K562 (cell line): ENCODE measurements around the gene LRFN3.

Source experiments
- ARNT ChIP-seq, 2 experiments: fragments of 450-650 bp; IDR thresholded peaks; 2 replicates each; pipeline ENCODE4 v1.6.1; 2016; ENCODE audit warnings: mild to moderate bottlenecking in 1 of 2
- CBFA2T3 ChIP-seq: fragments of 450-650 bp; IDR thresholded peaks from 2 replicates; pipeline ENCODE4 v1.6.1; 2017
- HEY1 ChIP-seq: fragments of 250-450 bp; sonication (Bioruptor Pico); IDR thresholded peaks from 2 replicates; pipeline ENCODE4 v1.5.0; 2020; ENCODE audit warnings: mild to moderate bottlenecking, moderate library complexity, borderline replicate concordance
- MEF2D ChIP-seq: conservative IDR thresholded peaks from 2 replicates; pipeline ENCODE4 v1.6.1; 2016; ENCODE audit warnings: low read depth, missing genetic modification characterization, missing compliant biosample characterization
- POLR2AphosphoS5 ChIP-seq: IDR thresholded peaks from 2 replicates; pipeline ENCODE4 v1.6.1; 2011; ENCODE audit warnings: mild to moderate bottlenecking, low read depth, low read length, moderate library complexity; ENCODE audit not compliant: control insufficient read depth, insufficient read depth
- RCOR1 ChIP-seq, 2 experiments: IDR thresholded peaks; 2 replicates each; pipeline ENCODE4 v1.6.1; 2012; ENCODE audit warnings: low read depth in 2 of 2, low read length in 2 of 2, borderline replicate concordance in 1 of 2, improper control_type of control experiment in 1 of 2
- RNF2 ChIP-seq: sonication (generic); IDR thresholded peaks from 2 replicates; pipeline ENCODE4 v1.6.1; 2016
- SIRT6 ChIP-seq: IDR thresholded peaks from one replicate; pipeline ENCODE4 v1.6.1; 2012; ENCODE audit warnings: low read depth, mild to moderate bottlenecking, control low read depth, inconsistent platforms, low read length, moderate library complexity
- SIX5 ChIP-seq, 2 experiments: IDR thresholded peaks; 2 replicates each; pipeline ENCODE4 v1.6.1; 2011; ENCODE audit warnings: low read length in 2 of 2, borderline replicate concordance in 1 of 2, low read depth in 1 of 2, mild to moderate bottlenecking in 1 of 2, moderate library complexity in 1 of 2; ENCODE audit not compliant: insufficient read depth in 1 of 2
- ZFP30 ChIP-seq: fragments of 250-450 bp; sonication (Bioruptor Pico); IDR thresholded peaks from 2 replicates; pipeline ENCODE4 v1.8.0; 2022; ENCODE audit warnings: moderate library complexity, mild to moderate bottlenecking, inconsistent platforms, borderline replicate concordance
- ZNF121 ChIP-seq: sonication (generic); formaldehyde crosslinking; conservative IDR thresholded peaks from 2 replicates; pipeline ENCODE4 v1.8.0; 2022; ENCODE audit warnings: missing genetic modification reagents
- TF ChIP-seq, protein P1 (sequence below), 3 experiments: IDR thresholded peaks in 2 of 3; conservative IDR thresholded peaks in 1 of 3; 2 replicates each; pipeline ENCODE4 v1.5.1; 2011 to 2012; ENCODE audit warnings: low read length in 3 of 3, mild to moderate bottlenecking in 3 of 3, control low read depth in 2 of 3, improper control_type of control experiment in 1 of 3, inconsistent platforms in 1 of 3, low read depth in 1 of 3, mixed read lengths in 1 of 3, moderate library complexity in 1 of 3; ENCODE audit not compliant: insufficient read depth in 2 of 3
- TF ChIP-seq, protein P2 (sequence below): fragments of 250-450 bp; sonication (Bioruptor Pico); IDR thresholded peaks from 2 replicates; pipeline ENCODE4 v1.8.0; 2022; ENCODE audit warnings: moderate library complexity, mild to moderate bottlenecking, inconsistent platforms
- TF ChIP-seq, protein P3 (sequence below), 2 experiments: fragments of 450-650 bp; formaldehyde crosslinking in 1 of 2; IDR thresholded peaks; 2 replicates each; pipeline versions ENCODE4 v1.4.0 to v1.6.1; 2014 to 2020; ENCODE audit warnings: mild to moderate bottlenecking in 2 of 2, borderline replicate concordance in 1 of 2, low read depth in 1 of 2

DNA sequence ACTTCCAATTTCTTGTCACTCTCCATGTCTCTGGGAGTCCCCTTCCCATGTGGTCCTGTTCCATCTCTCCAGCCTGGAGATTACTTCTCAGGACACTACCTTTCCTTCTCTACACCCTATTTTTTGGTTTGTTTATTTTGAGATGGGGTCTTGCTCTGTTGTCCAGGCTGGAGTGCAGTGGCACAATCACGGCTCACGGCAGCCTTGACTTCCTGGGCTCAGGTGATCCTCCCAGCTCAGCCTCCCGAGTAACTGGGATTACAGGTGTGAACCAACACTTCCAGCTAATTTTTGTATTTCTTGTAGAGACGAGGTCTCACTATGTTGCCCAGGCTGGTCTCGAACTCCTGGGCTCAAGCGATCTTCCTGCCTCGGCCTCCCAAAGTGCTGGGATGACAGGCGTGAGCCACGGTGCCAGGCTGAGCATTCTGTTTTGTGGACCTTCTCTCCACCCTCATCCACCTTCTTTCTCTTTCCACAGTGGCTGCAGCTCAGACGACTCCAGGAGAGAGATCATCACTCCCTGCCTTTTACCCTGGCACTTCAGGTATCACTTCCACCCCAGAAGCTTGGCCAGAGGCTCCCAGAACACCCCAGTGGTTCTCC lies 33.2 kb upstream of the LRFN3 start:
- TF ChIP-seq ZFP30 (CRISPR knock-in tag) (no peak), ZNF121 (CRISPR knock-in tag) (peak; percentile 88), POLR2AphosphoS5 (no peak), SIRT6 (no peak), RCOR1 (IDR thresholded peaks at IDR 0.05; ENCODE audit: borderline replicate concordance in 1 of 2, low read depth in 2 of 2, low read length in 2 of 2) (no peak), CBFA2T3 (no peak), ARNT (IDR thresholded peaks at IDR 0.05) (no peak), MEF2D (tag) (no peak), RNF2 (no peak), HEY1 (CRISPR knock-in tag) (no peak), SIX5 (IDR thresholded peaks at IDR 0.05; ENCODE audit: borderline replicate concordance in 1 of 2, insufficient read depth in 1 of 2, low read depth in 1 of 2, low read length in 2 of 2) (no peak)
- TF ChIP-seq, protein P1, sequence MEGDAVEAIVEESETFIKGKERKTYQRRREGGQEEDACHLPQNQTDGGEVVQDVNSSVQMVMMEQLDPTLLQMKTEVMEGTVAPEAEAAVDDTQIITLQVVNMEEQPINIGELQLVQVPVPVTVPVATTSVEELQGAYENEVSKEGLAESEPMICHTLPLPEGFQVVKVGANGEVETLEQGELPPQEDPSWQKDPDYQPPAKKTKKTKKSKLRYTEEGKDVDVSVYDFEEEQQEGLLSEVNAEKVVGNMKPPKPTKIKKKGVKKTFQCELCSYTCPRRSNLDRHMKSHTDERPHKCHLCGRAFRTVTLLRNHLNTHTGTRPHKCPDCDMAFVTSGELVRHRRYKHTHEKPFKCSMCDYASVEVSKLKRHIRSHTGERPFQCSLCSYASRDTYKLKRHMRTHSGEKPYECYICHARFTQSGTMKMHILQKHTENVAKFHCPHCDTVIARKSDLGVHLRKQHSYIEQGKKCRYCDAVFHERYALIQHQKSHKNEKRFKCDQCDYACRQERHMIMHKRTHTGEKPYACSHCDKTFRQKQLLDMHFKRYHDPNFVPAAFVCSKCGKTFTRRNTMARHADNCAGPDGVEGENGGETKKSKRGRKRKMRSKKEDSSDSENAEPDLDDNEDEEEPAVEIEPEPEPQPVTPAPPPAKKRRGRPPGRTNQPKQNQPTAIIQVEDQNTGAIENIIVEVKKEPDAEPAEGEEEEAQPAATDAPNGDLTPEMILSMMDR (IDR thresholded peaks at IDR 0.05 in 2 of 3, conservative IDR thresholded peaks at IDR 0.05 in 1 of 3; ENCODE audit: insufficient read depth in 2 of 3, low read depth in 1 of 3, low read length in 3 of 3) = no peak
- TF ChIP-seq, protein P2, sequence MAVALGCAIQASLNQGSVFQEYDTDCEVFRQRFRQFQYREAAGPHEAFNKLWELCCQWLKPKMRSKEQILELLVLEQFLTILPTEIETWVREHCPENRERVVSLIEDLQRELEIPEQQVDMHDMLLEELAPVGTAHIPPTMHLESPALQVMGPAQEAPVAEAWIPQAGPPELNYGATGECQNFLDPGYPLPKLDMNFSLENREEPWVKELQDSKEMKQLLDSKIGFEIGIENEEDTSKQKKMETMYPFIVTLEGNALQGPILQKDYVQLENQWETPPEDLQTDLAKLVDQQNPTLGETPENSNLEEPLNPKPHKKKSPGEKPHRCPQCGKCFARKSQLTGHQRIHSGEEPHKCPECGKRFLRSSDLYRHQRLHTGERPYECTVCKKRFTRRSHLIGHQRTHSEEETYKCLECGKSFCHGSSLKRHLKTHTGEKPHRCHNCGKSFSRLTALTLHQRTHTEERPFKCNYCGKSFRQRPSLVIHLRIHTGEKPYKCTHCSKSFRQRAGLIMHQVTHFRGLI (CRISPR knock-in tag) = no peak
- TF ChIP-seq, protein P3, sequence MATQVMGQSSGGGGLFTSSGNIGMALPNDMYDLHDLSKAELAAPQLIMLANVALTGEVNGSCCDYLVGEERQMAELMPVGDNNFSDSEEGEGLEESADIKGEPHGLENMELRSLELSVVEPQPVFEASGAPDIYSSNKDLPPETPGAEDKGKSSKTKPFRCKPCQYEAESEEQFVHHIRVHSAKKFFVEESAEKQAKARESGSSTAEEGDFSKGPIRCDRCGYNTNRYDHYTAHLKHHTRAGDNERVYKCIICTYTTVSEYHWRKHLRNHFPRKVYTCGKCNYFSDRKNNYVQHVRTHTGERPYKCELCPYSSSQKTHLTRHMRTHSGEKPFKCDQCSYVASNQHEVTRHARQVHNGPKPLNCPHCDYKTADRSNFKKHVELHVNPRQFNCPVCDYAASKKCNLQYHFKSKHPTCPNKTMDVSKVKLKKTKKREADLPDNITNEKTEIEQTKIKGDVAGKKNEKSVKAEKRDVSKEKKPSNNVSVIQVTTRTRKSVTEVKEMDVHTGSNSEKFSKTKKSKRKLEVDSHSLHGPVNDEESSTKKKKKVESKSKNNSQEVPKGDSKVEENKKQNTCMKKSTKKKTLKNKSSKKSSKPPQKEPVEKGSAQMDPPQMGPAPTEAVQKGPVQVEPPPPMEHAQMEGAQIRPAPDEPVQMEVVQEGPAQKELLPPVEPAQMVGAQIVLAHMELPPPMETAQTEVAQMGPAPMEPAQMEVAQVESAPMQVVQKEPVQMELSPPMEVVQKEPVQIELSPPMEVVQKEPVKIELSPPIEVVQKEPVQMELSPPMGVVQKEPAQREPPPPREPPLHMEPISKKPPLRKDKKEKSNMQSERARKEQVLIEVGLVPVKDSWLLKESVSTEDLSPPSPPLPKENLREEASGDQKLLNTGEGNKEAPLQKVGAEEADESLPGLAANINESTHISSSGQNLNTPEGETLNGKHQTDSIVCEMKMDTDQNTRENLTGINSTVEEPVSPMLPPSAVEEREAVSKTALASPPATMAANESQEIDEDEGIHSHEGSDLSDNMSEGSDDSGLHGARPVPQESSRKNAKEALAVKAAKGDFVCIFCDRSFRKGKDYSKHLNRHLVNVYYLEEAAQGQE (IDR thresholded peaks at IDR 0.05; ENCODE audit: borderline replicate concordance) = no peak
- TF ChIP-seq, protein P3 (CRISPR knock-in tag; IDR thresholded peaks at IDR 0.05; ENCODE audit: low read depth) = no peak
